Vagina (tissue), 2 donors: ENCODE results near the gene NINL. TPM values are rescaled to one million over a fixed set of nuclear protein-coding genes. Genes with fewer than 3 reads are reported as not detected.

Experiments
- DNase-seq, 2 donors: peaks; one replicate each; pipeline ENCODE4 v3.0.0-alpha.2; 2017; ENCODE audit errors: extremely low spot score in 2 of 2
- H3K27ac ChIP-seq: fragments of 200-600 bp; sonication (generic); one replicate; pipeline ENCODE4 v1.5.1; 2019
- H3K27me3 ChIP-seq: fragments of 200-600 bp; sonication (generic); one replicate; pipeline ENCODE4 v1.5.1; 2019
- H3K36me3 ChIP-seq, 2 donors: fragments of 200-600 bp; sonication (generic); one replicate each; pipeline ENCODE4 v1.5.1; 2017 to 2019
- H3K4me1 ChIP-seq: fragments of 200-600 bp; sonication (generic); one replicate; pipeline ENCODE4 v1.5.1; 2019
- H3K4me3 ChIP-seq, 2 donors: fragments of 200-600 bp; sonication (generic); 1 replicate in 1 of 2; 2 replicates in 1 of 2; pipeline ENCODE4 v1.5.1; 2016 to 2019
- H3K9me3 ChIP-seq: fragments of 200-600 bp; sonication (generic); one replicate; pipeline ENCODE4 v1.5.1; 2019
- POLR2A ChIP-seq, 2 donors: fragments of 450-650 bp; IDR thresholded peaks; one replicate each; pipeline ENCODE4 v1.6.1; 2017; ENCODE audit warnings: antibody characterized with exemption in 2 of 2, mild to moderate bottlenecking in 2 of 2, moderate library complexity in 2 of 2
- POLR2AphosphoS5 ChIP-seq, 2 donors: sonication (generic); formaldehyde crosslinking; IDR thresholded peaks; one replicate each; pipeline ENCODE4 v1.9.0; 2017; ENCODE audit warnings: antibody characterized with exemption in 2 of 2, mild to moderate bottlenecking in 2 of 2, low read depth in 1 of 2; ENCODE audit not compliant: insufficient read depth in 1 of 2
- intact Hi-C: fragments of 100-400 bp; cut with DNase I; formaldehyde crosslinking; loops from one replicate; pipeline ENCODE4 v1.15.1; 2023
- total RNA-seq: library from RNA; depleted of rRNA; stranded (reverse); fragments of >200 nt; gene quantifications from one replicate; pipeline ENCODE4 v1.2.3, GENCODE V29; 2016
- TF ChIP-seq, protein P1 (sequence below), 3 experiments: fragments of 450-650 bp in 2 of 3; fragments of 200-600 bp in 1 of 3; sonication (generic) in 1 of 3; IDR thresholded peaks; one replicate each; pipeline ENCODE4 v1.5.1; 2017 to 2019; ENCODE audit warnings: antibody characterized with exemption in 3 of 3, mild to moderate bottlenecking in 2 of 3, moderate library complexity in 2 of 3

Gene NINL
- total RNA-seq, 1 donor from 2014 or later, result 11.5 TPM

DNA sequence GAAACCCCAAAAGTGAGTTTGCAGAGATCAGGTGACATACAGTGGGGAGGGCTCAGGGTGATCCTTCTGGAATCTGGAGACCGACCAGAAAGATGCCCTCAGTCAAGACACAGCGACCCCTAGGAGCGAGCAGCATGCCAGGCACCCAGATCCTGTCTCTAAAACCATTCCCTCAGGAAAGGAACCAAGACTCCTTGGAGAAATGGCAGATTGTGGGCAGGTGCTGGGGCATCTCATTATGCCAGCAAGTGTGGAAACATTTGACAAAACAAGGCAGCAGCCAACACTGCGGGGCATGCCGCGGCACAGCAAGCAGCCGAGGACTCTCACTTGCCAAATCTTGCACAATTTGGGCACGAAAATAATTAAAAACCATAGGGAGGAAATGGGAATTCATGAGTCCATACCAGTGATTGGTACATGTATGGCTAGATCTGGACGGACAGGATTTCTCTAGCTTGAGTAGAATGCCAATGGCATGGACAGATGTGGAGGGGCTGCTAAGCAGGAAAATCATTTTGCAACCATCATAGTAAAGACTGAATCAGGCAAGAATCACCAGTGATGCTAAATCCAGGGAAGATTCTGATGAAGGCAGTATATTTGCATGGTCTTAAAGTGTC, 101.0 kb downstream of the NINL start:
- H3K9me3 ChIP-seq, result no peaks in the 10 kb centered on the region
- no peak overlapping the region for H3K27ac ChIP-seq
- DNase-seq, result no peak
- TF ChIP-seq, protein P1, sequence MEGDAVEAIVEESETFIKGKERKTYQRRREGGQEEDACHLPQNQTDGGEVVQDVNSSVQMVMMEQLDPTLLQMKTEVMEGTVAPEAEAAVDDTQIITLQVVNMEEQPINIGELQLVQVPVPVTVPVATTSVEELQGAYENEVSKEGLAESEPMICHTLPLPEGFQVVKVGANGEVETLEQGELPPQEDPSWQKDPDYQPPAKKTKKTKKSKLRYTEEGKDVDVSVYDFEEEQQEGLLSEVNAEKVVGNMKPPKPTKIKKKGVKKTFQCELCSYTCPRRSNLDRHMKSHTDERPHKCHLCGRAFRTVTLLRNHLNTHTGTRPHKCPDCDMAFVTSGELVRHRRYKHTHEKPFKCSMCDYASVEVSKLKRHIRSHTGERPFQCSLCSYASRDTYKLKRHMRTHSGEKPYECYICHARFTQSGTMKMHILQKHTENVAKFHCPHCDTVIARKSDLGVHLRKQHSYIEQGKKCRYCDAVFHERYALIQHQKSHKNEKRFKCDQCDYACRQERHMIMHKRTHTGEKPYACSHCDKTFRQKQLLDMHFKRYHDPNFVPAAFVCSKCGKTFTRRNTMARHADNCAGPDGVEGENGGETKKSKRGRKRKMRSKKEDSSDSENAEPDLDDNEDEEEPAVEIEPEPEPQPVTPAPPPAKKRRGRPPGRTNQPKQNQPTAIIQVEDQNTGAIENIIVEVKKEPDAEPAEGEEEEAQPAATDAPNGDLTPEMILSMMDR (IDR thresholded peaks at IDR 0.05), result no peak
- no peak for TF ChIP-seq POLR2A (IDR thresholded peaks at IDR 0.05)
- TF ChIP-seq POLR2AphosphoS5 (IDR thresholded peaks at IDR 0.05; ENCODE audit: insufficient read depth in 1 of 2, low read depth in 1 of 2), result no peak
- H3K36me3 ChIP-seq, result peaks cover 0 to 9% of the 10 kb centered on the region in 2 donors
- no peaks in the 10 kb centered on the region for H3K27me3 ChIP-seq
- peaks cover 5% of the 10 kb centered on the region for H3K4me1 ChIP-seq
- no peak overlapping the region for H3K4me3 ChIP-seq
- intact Hi-C loops, result no loop called here

DNA sequence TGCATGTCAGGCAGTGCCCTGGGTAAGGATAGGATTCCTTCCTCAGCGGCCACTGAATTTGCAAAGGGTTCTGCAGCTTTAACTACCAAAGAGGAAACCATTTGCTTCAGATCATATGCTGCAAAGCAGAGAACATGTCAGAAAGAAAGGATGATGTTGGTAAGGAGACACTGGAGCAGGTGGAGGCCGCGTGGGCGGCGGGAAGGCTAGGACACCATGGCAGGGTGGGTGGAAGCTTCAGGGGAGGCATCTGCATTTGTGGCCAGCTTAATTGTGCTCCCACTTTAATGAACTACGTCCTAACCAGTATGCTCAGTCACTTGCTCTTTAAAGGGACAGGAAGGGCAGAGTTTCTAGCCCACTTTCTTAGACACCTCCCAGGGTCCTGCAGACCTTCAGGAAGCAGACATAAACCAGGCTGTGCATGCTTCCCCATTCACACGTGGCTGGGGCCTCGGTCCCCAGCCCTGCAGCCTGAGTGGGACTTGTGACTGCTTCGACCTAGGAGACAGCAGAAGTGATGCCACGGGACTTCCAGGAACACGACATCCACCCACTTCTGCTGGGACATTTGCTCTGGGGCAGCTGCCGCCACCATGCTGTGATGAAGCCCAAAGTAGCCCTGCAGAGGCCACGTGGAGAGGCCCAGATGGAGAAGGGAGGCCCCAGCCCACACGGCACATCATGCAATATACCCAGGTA, 101.7 kb downstream of the NINL start:
- Histone ChIP-seq H3K36me3 (peaks cover 0 to 9% of the 10 kb centered on the region in 2 donors), H3K27me3 (no peaks in the 10 kb centered on the region), H3K27ac (no peak overlapping the region), H3K4me1 (peaks cover 7% of the 10 kb centered on the region), H3K4me3 (no peak overlapping the region), H3K9me3 (no peaks in the 10 kb centered on the region)
- TF ChIP-seq, protein P1 (IDR thresholded peaks at IDR 0.05), result no peak
- no peak for TF ChIP-seq POLR2A (IDR thresholded peaks at IDR 0.05)
- TF ChIP-seq POLR2AphosphoS5 (IDR thresholded peaks at IDR 0.05; ENCODE audit: insufficient read depth in 1 of 2, low read depth in 1 of 2), result no peak
- no peak for DNase-seq
- intact Hi-C loops, result no loop called here

DNA sequence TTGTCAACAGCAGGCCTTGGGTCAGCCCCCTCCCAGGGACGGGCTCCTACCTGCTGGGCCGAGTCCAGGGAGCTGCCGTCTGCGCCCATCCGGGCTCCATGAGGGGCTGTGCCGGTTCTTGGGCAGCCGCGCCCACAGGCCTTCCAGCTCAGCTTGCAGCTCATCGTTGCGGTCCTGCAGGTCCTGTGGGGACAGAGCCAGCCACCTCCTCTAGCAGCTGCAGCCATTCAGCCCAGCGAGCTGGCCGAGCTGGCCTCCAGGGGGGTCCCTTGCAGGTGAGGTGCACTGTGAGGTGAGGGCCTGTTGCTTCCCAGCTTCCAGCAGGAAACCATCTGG, 103.4 kb downstream of the NINL start:
- TF ChIP-seq POLR2AphosphoS5 (IDR thresholded peaks at IDR 0.05; ENCODE audit: insufficient read depth in 1 of 2, low read depth in 1 of 2) (no peak), POLR2A (IDR thresholded peaks at IDR 0.05) (no peak)
- TF ChIP-seq, protein P1 (IDR thresholded peaks at IDR 0.05), result no peak
- no peak for DNase-seq
- H3K4me3 ChIP-seq, result no peak overlapping the region
- H3K27me3 ChIP-seq, result no peaks in the 10 kb centered on the region
- H3K36me3 ChIP-seq, result peaks cover 0 to 9% of the 10 kb centered on the region in 2 donors
- H3K9me3 ChIP-seq, result no peaks in the 10 kb centered on the region
- intact Hi-C loops, result no loop called here
- H3K27ac ChIP-seq, result no peak overlapping the region
- peaks cover 7% of the 10 kb centered on the region for H3K4me1 ChIP-seq

DNA sequence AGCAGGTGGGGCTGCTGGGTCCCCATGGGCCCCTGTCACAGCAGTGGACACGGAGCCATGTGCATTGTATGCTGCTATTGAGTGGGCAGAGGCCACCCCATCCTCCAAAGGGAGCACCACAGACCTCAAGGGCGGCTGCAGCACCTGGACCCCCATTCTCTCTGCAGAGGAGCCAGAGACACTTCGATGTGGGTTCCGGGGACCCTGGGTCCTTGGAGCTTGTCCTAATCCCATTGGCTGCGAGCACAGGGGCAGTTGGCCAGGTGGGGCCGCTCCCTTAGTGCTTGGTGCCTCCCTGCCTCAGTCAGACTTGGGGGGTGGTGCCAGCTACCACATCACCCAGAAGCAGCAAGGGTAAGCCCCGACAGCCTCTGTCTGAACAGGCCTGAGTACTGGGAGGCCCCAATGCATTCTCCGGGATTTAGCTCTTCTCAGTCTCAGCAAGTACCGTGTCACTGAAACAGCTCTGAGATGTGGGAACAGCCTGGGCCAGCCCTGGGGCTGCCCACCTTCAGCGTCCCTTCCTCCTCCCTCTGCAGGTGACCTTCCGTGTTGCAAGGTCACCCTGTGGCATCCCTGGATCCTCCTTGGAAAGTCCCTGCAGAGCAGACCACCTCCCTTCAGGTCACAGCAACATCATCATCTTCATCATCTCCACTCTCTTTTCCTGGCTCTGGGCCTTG, 104.0 kb downstream of the NINL start:
- Histone ChIP-seq H3K4me1 (peaks cover 7% of the 10 kb centered on the region), H3K27me3 (no peaks in the 10 kb centered on the region)

More for the DNA sequence above, 104.0 kb downstream of the NINL start:
- intact Hi-C loops, result no loop called here
- H3K36me3 ChIP-seq, result peaks cover 0 to 9% of the 10 kb centered on the region in 2 donors
- TF ChIP-seq POLR2A (IDR thresholded peaks at IDR 0.05) (no peak), POLR2AphosphoS5 (IDR thresholded peaks at IDR 0.05; ENCODE audit: insufficient read depth in 1 of 2, low read depth in 1 of 2) (no peak)
- TF ChIP-seq, protein P1 (IDR thresholded peaks at IDR 0.05), result no peak
- no peak for DNase-seq
- H3K4me3 ChIP-seq, result no peak overlapping the region
- no peak overlapping the region for H3K27ac ChIP-seq
- H3K9me3 ChIP-seq, result no peaks in the 10 kb centered on the region
